Measurements from ENCODE around the gene ENTPD1. TPM values are rescaled to one million over a fixed set of nuclear protein-coding genes. Genes with fewer than 3 reads are reported as not detected.

The ENTPD1 gene
- total RNA-seq, 1 experiment from 2014 or later: 0.11 TPM

GRCh38 chr10:95831076-95831475, 75.1 kb downstream of the ENTPD1 start:
- DNase-seq (ENCODE audit: low read depth): no peak

- DNase-seq (ENCODE audit: low read depth): no peak
Observed at GRCh38 chr10:95831515-95831914, 75.6 kb downstream of the ENTPD1 start.

- no peak for DNase-seq (ENCODE audit: low read depth)
Observed at GRCh38 chr10:95832216-95833041, 76.5 kb downstream of the ENTPD1 start.

GRCh38 chr10:95833042-95833610, 77.2 kb downstream of the ENTPD1 start:
- DNase-seq (ENCODE audit: low read depth): no peak

- DNase-seq (ENCODE audit: low read depth): no peak
Observed at GRCh38 chr10:95834406-95834805, 78.4 kb downstream of the ENTPD1 start.

GRCh38 chr10:95835149-95835860, 79.3 kb downstream of the ENTPD1 start:
- DNase-seq (ENCODE audit: low read depth): peak; percentile 43

- DNase-seq (ENCODE audit: low read depth): no peak
Observed at GRCh38 chr10:95835911-95836310, 79.9 kb downstream of the ENTPD1 start.

GRCh38 chr10:95836610-95837355, 80.8 kb downstream of the ENTPD1 start:
- DNase-seq (ENCODE audit: low read depth): no peak

- DNase-seq (ENCODE audit: low read depth): no peak
Observed at GRCh38 chr10:95837356-95837776, 81.4 kb downstream of the ENTPD1 start.

GRCh38 chr10:95837783-95838182, 81.8 kb downstream of the ENTPD1 start:
- no peak for DNase-seq (ENCODE audit: low read depth)

GRCh38 chr10:95840121-95840520, 84.2 kb downstream of the ENTPD1 start:
- DNase-seq (ENCODE audit: low read depth): no peak

GRCh38 chr10:95840681-95841080, 84.7 kb downstream of the ENTPD1 start:
- no peak for DNase-seq (ENCODE audit: low read depth)

- peak; percentile 61 for DNase-seq (ENCODE audit: low read depth)
Observed at GRCh38 chr10:95841661-95842498, 85.9 kb downstream of the ENTPD1 start.

GRCh38 chr10:95845411-95845810, 89.4 kb downstream of the ENTPD1 start:
- DNase-seq (ENCODE audit: low read depth): no peak

- no peak for DNase-seq (ENCODE audit: low read depth)
Observed at GRCh38 chr10:95847007-95847406, 91.0 kb downstream of the ENTPD1 start.

GRCh38 chr10:95848841-95849240, 92.9 kb downstream of the ENTPD1 start:
- no peak for DNase-seq (ENCODE audit: low read depth)

GRCh38 chr10:95850791-95851190, 94.8 kb downstream of the ENTPD1 start:
- DNase-seq (ENCODE audit: low read depth): no peak

GRCh38 chr10:95860166-95860940, 104.4 kb downstream of the ENTPD1 start:
- no peak for DNase-seq (ENCODE audit: low read depth)

- DNase-seq (ENCODE audit: low read depth): no peak
Observed at GRCh38 chr10:95861386-95861785, 105.4 kb downstream of the ENTPD1 start.

Measured in LHCN-M2 (cell line).